H1 (cell line): ENCODE measurements around the gene KCNK3. TPM values are rescaled to one million over a fixed set of nuclear protein-coding genes. Genes with fewer than 3 reads are reported as not detected.

ENCODE experiments used
- CTCF ChIA-PET: fragments of 300-600 bp; sonication (Branson Sonifier 250); formaldehyde crosslinking; loops from one replicate; lab custom pipeline; 2021; ENCODE audit not compliant: partially characterized antibody; lab: Charles Lee
- POLR2A ChIA-PET: fragments of 300-600 bp; sonication (Branson Sonifier 250); formaldehyde crosslinking; loops from one replicate; lab custom pipeline; 2021; ENCODE audit warnings: inconsistent platforms; ENCODE audit not compliant: partially characterized antibody; lab: Charles Lee
- DNase-seq, 2 experiments: peaks; one replicate each; pipeline versions ENCODE4 v3.0.0 to v3.0.0-alpha.2; 2010 to 2022; ENCODE audit warnings: low spot score in 2 of 2, low read depth in 1 of 2, mixed read lengths in 1 of 2
- FAIRE-seq: peaks from 2 replicates; lab custom pipeline; 2011; peaks lifted over from hg19 to GRCh38; lab: Jason Lieb, UNC
- H2AFZ ChIP-seq: 2 replicates; pipeline ENCODE4 v1.8.1; 2012; ENCODE audit warnings: low read length, inconsistent platforms
- H2AK5ac ChIP-seq: 2 replicates; pipeline ENCODE4 v1.6.1; 2013; ENCODE audit warnings: low read depth, low read length
- H2BK120ac ChIP-seq: replicated peaks from 2 replicates; pipeline ENCODE3; 2013; ENCODE audit warnings: low read depth, low read length, inconsistent platforms
- H2BK12ac ChIP-seq: 2 replicates; pipeline ENCODE4 v1.6.1; 2013; ENCODE audit warnings: low read depth, low read length
- H2BK15ac ChIP-seq: 2 replicates; pipeline ENCODE4 v1.6.1; 2013; ENCODE audit warnings: low read length
- H2BK20ac ChIP-seq: 2 replicates; pipeline ENCODE4 v1.6.1; 2013; ENCODE audit warnings: low read length
- H2BK5ac ChIP-seq: 2 replicates; pipeline ENCODE4 v1.6.1; 2013; ENCODE audit warnings: low read depth, low read length
- H3K14ac ChIP-seq: 2 replicates; pipeline ENCODE4 v1.6.1; 2013; ENCODE audit warnings: inconsistent platforms; ENCODE audit not compliant: insufficient read length
- H3K18ac ChIP-seq: 2 replicates; pipeline ENCODE4 v1.6.1; 2013; ENCODE audit warnings: low read length; ENCODE audit errors: extremely low read depth
- H3K23ac ChIP-seq: 2 replicates; pipeline ENCODE4 v1.6.1; 2013; ENCODE audit warnings: inconsistent platforms; ENCODE audit not compliant: insufficient read length
- H3K23me2 ChIP-seq: 2 replicates; pipeline ENCODE4 v1.6.1; 2013; ENCODE audit warnings: low read depth, low read length
- H3K27ac ChIP-seq: 2 replicates; pipeline ENCODE4 v1.6.1; 2011; ENCODE audit warnings: low read depth, low read length, inconsistent platforms
- H3K27me3 ChIP-seq, 4 experiments: replicated peaks in 1 of 4; 1 replicate in 1 of 4; 2 replicates in 3 of 4; pipeline versions ENCODE4 v1.6.1 to v1.8.1; 2011 to 2013; ENCODE audit warnings: low read length in 3 of 4, mild to moderate bottlenecking in 3 of 4, inconsistent platforms in 2 of 4, mixed read lengths in 2 of 4, moderate library complexity in 1 of 4; ENCODE audit not compliant: control insufficient read depth in 3 of 4, insufficient read depth in 3 of 4; ENCODE audit errors: extremely low read depth in 1 of 4
- H3K36me3 ChIP-seq, 4 experiments: 2 replicates each; pipeline versions ENCODE4 v1.6.1 to v1.8.1; 2011 to 2013; ENCODE audit warnings: mild to moderate bottlenecking in 4 of 4, low read length in 3 of 4, moderate library complexity in 2 of 4, control low read depth in 1 of 4, inconsistent platforms in 1 of 4; ENCODE audit not compliant: insufficient read depth in 4 of 4, control insufficient read depth in 2 of 4
- H3K4ac ChIP-seq: replicated peaks from 2 replicates; pipeline ENCODE3; 2013; ENCODE audit warnings: low read length, low read depth, mixed read lengths, inconsistent platforms; ENCODE audit not compliant: insufficient read length
- H3K4me1 ChIP-seq, 4 experiments: replicated peaks in 1 of 4; 1 replicate in 1 of 4; 2 replicates in 3 of 4; pipeline versions ENCODE4 v1.6.1 to v1.8.1; 2011 to 2013; ENCODE audit warnings: low read length in 3 of 4, inconsistent platforms in 2 of 4, mixed read lengths in 1 of 4; ENCODE audit not compliant: insufficient read depth in 4 of 4, control insufficient read depth in 3 of 4
- H3K4me2 ChIP-seq, 2 experiments: 2 replicates each; pipeline versions ENCODE4 v1.6.1 to v1.8.1; 2011 to 2013; ENCODE audit warnings: low read depth in 2 of 2, low read length in 2 of 2, control low read depth in 1 of 2, inconsistent platforms in 1 of 2, mild to moderate bottlenecking in 1 of 2; ENCODE audit not compliant: insufficient read depth in 1 of 2
- H3K4me3 ChIP-seq, 4 experiments: fragments of 200-600, 300-600 bp in 1 of 4; sonication (generic), shearing (Covaris generic), sonication (Bioruptor Twin) in 1 of 4; 2 replicates each; pipeline versions ENCODE4 v1.5.1 to v1.8.1; 2011 to 2016; ENCODE audit warnings: low read length in 4 of 4, low read depth in 3 of 4, control low read depth in 2 of 4, inconsistent platforms in 2 of 4, mild to moderate bottlenecking in 2 of 4, mixed read lengths in 1 of 4, moderate library complexity in 1 of 4; ENCODE audit not compliant: insufficient read depth in 2 of 4; ENCODE audit errors: extremely low read depth in 1 of 4
- H3K56ac ChIP-seq: replicated peaks from 2 replicates; pipeline ENCODE3; 2013; ENCODE audit warnings: low read depth, mild to moderate bottlenecking, mixed read lengths, low read length, inconsistent platforms; ENCODE audit not compliant: insufficient read length
- H3K79me1 ChIP-seq: 2 replicates; pipeline ENCODE4 v1.6.1; 2013; ENCODE audit warnings: low read depth, low read length, control low read depth
- H3K79me2 ChIP-seq, 2 experiments: 2 replicates each; pipeline versions ENCODE4 v1.6.1 to v1.8.1; 2012 to 2013; ENCODE audit warnings: low read length in 2 of 2, mild to moderate bottlenecking in 2 of 2, inconsistent platforms in 1 of 2; ENCODE audit not compliant: insufficient read depth in 2 of 2, control insufficient read depth in 1 of 2
- H3K9ac ChIP-seq, 4 experiments: replicated peaks in 1 of 4; 1 replicate in 1 of 4; 2 replicates in 3 of 4; pipeline versions ENCODE4 v1.6.1 to v1.8.1; 2011 to 2013; ENCODE audit warnings: low read depth in 3 of 4, low read length in 3 of 4, control low read depth in 2 of 4, mild to moderate bottlenecking in 2 of 4, moderate library complexity in 2 of 4, inconsistent platforms in 1 of 4; ENCODE audit errors: extremely low read depth in 1 of 4
- H3K9me3 ChIP-seq, 2 experiments: 2 replicates each; pipeline versions ENCODE4 v1.6.1 to v1.8.1; 2012 to 2013; ENCODE audit warnings: mild to moderate bottlenecking in 2 of 2, moderate library complexity in 2 of 2, control low read depth in 1 of 2, inconsistent platforms in 1 of 2, low read depth in 1 of 2, low read length in 1 of 2, mixed read lengths in 1 of 2; ENCODE audit not compliant: insufficient read depth in 2 of 2
- H4K20me1 ChIP-seq, 2 experiments: replicated peaks in 1 of 2; 2 replicates each; pipeline versions ENCODE3 to v1.8.1; 2011 to 2013; ENCODE audit warnings: inconsistent platforms in 2 of 2, low read length in 2 of 2, mild to moderate bottlenecking in 1 of 2; ENCODE audit not compliant: insufficient read depth in 2 of 2, control insufficient read depth in 1 of 2
- H4K5ac ChIP-seq: 2 replicates; pipeline ENCODE4 v1.6.1; 2013; ENCODE audit warnings: low read length, low read depth, mixed read lengths, inconsistent platforms; ENCODE audit not compliant: insufficient read length
- H4K8ac ChIP-seq: 2 replicates; pipeline ENCODE4 v1.8.0; 2013; ENCODE audit warnings: mild to moderate bottlenecking, moderate library complexity, low read length, inconsistent platforms; ENCODE audit not compliant: insufficient read depth; ENCODE audit errors: extremely low read depth
- H4K91ac ChIP-seq: replicated peaks from 2 replicates; pipeline ENCODE3; 2013; ENCODE audit warnings: low read length, mixed read lengths, inconsistent platforms; ENCODE audit not compliant: insufficient read length
- CHD2 ChIP-seq: IDR thresholded peaks from 2 replicates; pipeline ENCODE4 v1.6.1; 2012; ENCODE audit warnings: low read length, improper control_type of control experiment
- EGR1 ChIP-seq: IDR thresholded peaks from 2 replicates; pipeline ENCODE4 v1.6.1; 2011; ENCODE audit warnings: low read depth, low read length, borderline replicate concordance
- EZH2 ChIP-seq: fragments of 200-600 bp; sonication (generic); IDR thresholded peaks from 2 replicates; pipeline ENCODE4 v1.7.1; 2012; ENCODE audit warnings: low read depth, mild to moderate bottlenecking, moderate library complexity, low read length, inconsistent platforms; ENCODE audit not compliant: severe bottlenecking
- HDAC2 ChIP-seq, 2 experiments: fragments of 300-600 bp in 1 of 2; sonication (generic) in 1 of 2; IDR thresholded peaks; 2 replicates each; pipeline ENCODE4 v1.6.1; 2011 to 2012; ENCODE audit warnings: low read depth in 2 of 2, low read length in 2 of 2, mild to moderate bottlenecking in 2 of 2, moderate library complexity in 2 of 2, borderline replicate concordance in 1 of 2, inconsistent platforms in 1 of 2
- JUND ChIP-seq: IDR thresholded peaks from 2 replicates; pipeline ENCODE4 v1.6.1; 2011; ENCODE audit warnings: mild to moderate bottlenecking, improper control_type of control experiment, low read length
- MAFK ChIP-seq: IDR thresholded peaks from 2 replicates; pipeline ENCODE4 v1.6.1; 2012; ENCODE audit warnings: low read depth, mild to moderate bottlenecking, improper control_type of control experiment, low read length
- RAD21 ChIP-seq, 2 experiments: IDR thresholded peaks in 1 of 2; conservative IDR thresholded peaks in 1 of 2; 2 replicates each; pipeline ENCODE4 v1.6.1; 2011; ENCODE audit warnings: low read depth in 2 of 2, low read length in 2 of 2, improper control_type of control experiment in 1 of 2, inconsistent platforms in 1 of 2, mild to moderate bottlenecking in 1 of 2, moderate library complexity in 1 of 2
- SP2 ChIP-seq: IDR thresholded peaks from 2 replicates; pipeline ENCODE4 v1.6.1; 2012; ENCODE audit warnings: mild to moderate bottlenecking, low read length, inconsistent platforms
- SRF ChIP-seq: IDR thresholded peaks from 2 replicates; pipeline ENCODE4 v1.6.1; 2011; ENCODE audit warnings: mild to moderate bottlenecking, low read depth, low read length, moderate library complexity
- TBP ChIP-seq: IDR thresholded peaks from 2 replicates; pipeline ENCODE4 v1.6.1; 2011; ENCODE audit warnings: low read depth, low read length, improper control_type of control experiment
- WGBS, 2 experiments: shearing (Covaris generic) in 1 of 2; methylation state at CpG; one replicate each; pipeline versions ENCODE4 v1.1.6 to v1.1.7; 2013 to 2015; ENCODE audit warnings: low lambda C conversion rate in 2 of 2, mixed read lengths in 2 of 2, inconsistent platforms in 1 of 2, low coverage in 1 of 2, missing lambda C conversion rate in 1 of 2; ENCODE audit not compliant: insufficient replicate concordance in 2 of 2, insufficient coverage in 1 of 2, insufficient read length in 1 of 2; ENCODE audit errors: extremely low coverage in 1 of 2, missing lambda C conversion rate in 1 of 2; 5-methylcytosine and 5-hydroxymethylcytosine counted together
- polyA plus RNA-seq, 7 experiments: library from polyadenylated mRNA; depleted of rRNA in 3 of 7; stranded (reverse) in 5 of 7; unstranded in 2 of 7; fragments of >200 nt in 5 of 7; fragments of 200-250 nt in 2 of 7; gene quantifications; 1 replicate in 5 of 7; 2 replicates in 1 of 7; 4 replicates in 1 of 7; pipeline versions ENCODE4 v1.2.1 to v1.2.3, GENCODE V29; 2011 to 2013; ENCODE audit warnings: missing spikeins in 2 of 7, mixed read lengths in 2 of 7
- total RNA-seq: library from RNA; stranded (reverse); fragmentation: NEBNext Ultra II Directional; extraction: Animal tissue kit (Norgen Biotek cat#: 25700); gene quantifications from 2 replicates; pipeline ENCODE4 v1.2.1, GENCODE V29; 2021
- TF ChIP-seq, protein P1 (sequence below), 3 experiments: IDR thresholded peaks; 1 replicate in 2 of 3; 2 replicates in 1 of 3; pipeline versions ENCODE4 v1.5.1 to v1.6.1; 2011; ENCODE audit warnings: low read length in 3 of 3, mild to moderate bottlenecking in 3 of 3, inconsistent platforms in 2 of 3, low read depth in 1 of 3, moderate library complexity in 1 of 3; ENCODE audit not compliant: insufficient read depth in 1 of 3; ENCODE audit errors: control extremely low read depth in 1 of 3

The KCNK3 gene
- total and polyA plus RNA-seq, 2 of the 8 experiments (the other 6 are each of a cell fraction or from before 2014, with no cell fraction given), result 0.29 to 0.30 TPM

DNA sequence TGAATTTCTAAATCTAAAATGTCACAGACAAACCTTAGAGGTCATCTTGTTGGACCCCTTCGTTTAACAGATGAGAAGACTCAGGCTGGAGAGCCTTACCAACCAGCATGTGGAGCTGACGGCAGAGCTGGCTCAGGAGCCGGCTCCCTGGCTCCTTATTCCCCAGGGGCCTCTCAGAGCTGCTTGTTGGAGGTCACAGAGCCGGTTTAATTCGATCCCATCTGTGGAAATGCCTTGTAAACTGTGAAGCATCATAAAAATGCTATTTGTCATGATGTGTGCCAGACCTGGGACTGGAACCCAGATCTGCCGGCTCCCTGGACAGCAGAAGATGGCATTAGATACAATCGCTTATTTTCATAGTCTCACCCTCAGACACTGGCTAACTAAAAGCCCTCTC, 43.2 kb upstream of the KCNK3 start:
- POLR2A ChIA-PET, result interaction anchor here (1.0 to 1.4 kb wide), 2 partner anchors 8 to 37 kb away, joined by 3 to 4 read pairs; partner anchors contain the start of gene CIB4
- Histone ChIP-seq H3K4me2 (no peak overlapping the region), H2AFZ (no peak overlapping the region; the same call in 1 of the 2 replicates), H4K5ac (no peak overlapping the region), H3K23ac (no peak overlapping the region), H3K9ac (no peak overlapping the region), H3K18ac (no peak overlapping the region), H2BK15ac (no peak overlapping the region), H2BK5ac (no peak overlapping the region), H3K4ac (no peak overlapping the region), H4K91ac (no peak overlapping the region), H4K20me1 (no peaks in the 10 kb centered on the region), H3K36me3 (no peaks in the 10 kb centered on the region), H3K9me3 (no peaks in the 10 kb centered on the region), H3K27me3 (peaks cover 0 to 3% (median 0%) of the 10 kb centered on the region in 4 experiments; a peak in 2 of 7 replicates), H2BK12ac (no peak overlapping the region), H2AK5ac (no peak overlapping the region), H2BK20ac (no peak overlapping the region), H3K79me2 (0 out of 4 replicates have a peak, but pooled peaks cover 0 to 2% of the 10 kb centered on the region in 2 experiments), H2BK120ac (no peak overlapping the region), H3K4me3 (no peak overlapping the region), H3K23me2 (no peaks in the 10 kb centered on the region), H3K27ac (no peak overlapping the region), H3K14ac (no peak overlapping the region), H3K4me1 (peaks cover 0 to 4% (median 3%) of the 10 kb centered on the region in 4 experiments; a peak in 5 of 7 replicates), H3K56ac (no peak overlapping the region), H4K8ac (peak overlapping the region; percentile 12; the same call in 1 of the 2 replicates), H3K79me1 (no peaks in the 10 kb centered on the region)
- DNase-seq, result no peak
- WGBS, 2 experiments, result 90% methylated on average over 7 of the region's 7 CpGs; no CpG with 5 or more reads in 1 of the 2 experiments
- FAIRE-seq, result no peak
- CTCF ChIA-PET, result interaction anchor here (1.6 kb wide), 1 partner anchor 91 kb away, joined by 3 read pairs; no protein-coding TSS in a partner anchor
- TF ChIP-seq RAD21 (IDR thresholded peaks at IDR 0.05 in 1 of 2, conservative IDR thresholded peaks at IDR 0.05 in 1 of 2; ENCODE audit: low read depth in 2 of 2, low read length in 2 of 2) (no peak), JUND (no peak), TBP (no peak), SRF (no peak), HDAC2 (IDR thresholded peaks at IDR 0.05; ENCODE audit: borderline replicate concordance in 1 of 2, low read depth in 2 of 2, low read length in 2 of 2) (no peak), EGR1 (no peak), SP2 (no peak), CHD2 (no peak), MAFK (no peak), EZH2 (no peak)
- TF ChIP-seq, protein P1, sequence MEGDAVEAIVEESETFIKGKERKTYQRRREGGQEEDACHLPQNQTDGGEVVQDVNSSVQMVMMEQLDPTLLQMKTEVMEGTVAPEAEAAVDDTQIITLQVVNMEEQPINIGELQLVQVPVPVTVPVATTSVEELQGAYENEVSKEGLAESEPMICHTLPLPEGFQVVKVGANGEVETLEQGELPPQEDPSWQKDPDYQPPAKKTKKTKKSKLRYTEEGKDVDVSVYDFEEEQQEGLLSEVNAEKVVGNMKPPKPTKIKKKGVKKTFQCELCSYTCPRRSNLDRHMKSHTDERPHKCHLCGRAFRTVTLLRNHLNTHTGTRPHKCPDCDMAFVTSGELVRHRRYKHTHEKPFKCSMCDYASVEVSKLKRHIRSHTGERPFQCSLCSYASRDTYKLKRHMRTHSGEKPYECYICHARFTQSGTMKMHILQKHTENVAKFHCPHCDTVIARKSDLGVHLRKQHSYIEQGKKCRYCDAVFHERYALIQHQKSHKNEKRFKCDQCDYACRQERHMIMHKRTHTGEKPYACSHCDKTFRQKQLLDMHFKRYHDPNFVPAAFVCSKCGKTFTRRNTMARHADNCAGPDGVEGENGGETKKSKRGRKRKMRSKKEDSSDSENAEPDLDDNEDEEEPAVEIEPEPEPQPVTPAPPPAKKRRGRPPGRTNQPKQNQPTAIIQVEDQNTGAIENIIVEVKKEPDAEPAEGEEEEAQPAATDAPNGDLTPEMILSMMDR (IDR thresholded peaks at IDR 0.05; ENCODE audit: control extremely low read depth in 1 of 3, insufficient read depth in 1 of 3, low read depth in 1 of 3, low read length in 3 of 3), result no peak
